Ovary (tissue), 10 donors: ENCODE data around the gene GDPD4. TPM values are rescaled to one million over a fixed set of nuclear protein-coding genes. Genes with fewer than 3 reads are reported as not detected.

Experiments used
- DNase-seq, 5 donors: peaks; one replicate each; pipeline ENCODE4 v3.0.0-alpha.2; 2019 to 2020
- H3K27ac ChIP-seq, 2 donors: fragments of 200-600 bp; one replicate each; pipeline versions ENCODE4 v1.5.1 to v1.8.0; 2019 to 2022
- H3K27me3 ChIP-seq: fragments of 200-600 bp; one replicate; pipeline ENCODE4 v1.8.0; 2022
- H3K36me3 ChIP-seq: fragments of 200-600 bp; sonication (generic); one replicate; pipeline ENCODE4 v1.5.1; 2019
- H3K4me1 ChIP-seq: one replicate; pipeline ENCODE4 v1.8.1; 2013; ENCODE audit warnings: mild to moderate bottlenecking, moderate library complexity; ENCODE audit not compliant: insufficient read depth
- H3K4me3 ChIP-seq: fragments of 200-600 bp; sonication (generic); one replicate; pipeline ENCODE4 v1.5.1; 2017
- H3K9me3 ChIP-seq, 2 donors: fragments of 200-600 bp in 1 of 2; sonication (generic) in 1 of 2; one replicate each; pipeline versions ENCODE4 v1.5.1 to v1.8.1; 2013 to 2019; ENCODE audit warnings: mild to moderate bottlenecking in 1 of 2, moderate library complexity in 1 of 2
- CTCF ChIP-seq, 3 donors: fragments of 450-650 bp in 2 of 3; fragments of 200-600 bp in 1 of 3; IDR thresholded peaks; one replicate each; pipeline versions ENCODE4 v1.5.1 to v1.8.0; 2016 to 2022; ENCODE audit warnings: antibody characterized with exemption in 3 of 3, mild to moderate bottlenecking in 1 of 3
- EP300 ChIP-seq: sonication (generic); formaldehyde crosslinking; IDR thresholded peaks from one replicate; pipeline ENCODE4 v1.6.1; 2017; ENCODE audit warnings: antibody characterized with exemption
- POLR2A ChIP-seq: fragments of 450-650 bp; IDR thresholded peaks from one replicate; pipeline ENCODE4 v1.6.1; 2017; ENCODE audit warnings: antibody characterized with exemption, mild to moderate bottlenecking, moderate library complexity
- WGBS, 3 donors: extraction: QIAGEN DNeasy Blood & Tissue Kit in 1 of 3; methylation state at CpG; one replicate each; pipeline versions ENCODE4 v1.1.5 to v1.1.7; 2013 to 2017; 5-methylcytosine and 5-hydroxymethylcytosine counted together
- intact Hi-C, 4 donors: fragments of 100-400 bp; cut with DNase I; formaldehyde crosslinking; loops; one replicate each; pipeline versions ENCODE4 v1.11.0 to v1.15.1; 2022 to 2023
- long read RNA-seq, 3 donors: library from polyadenylated mRNA in 2 of 3; unstranded in 2 of 3; transcript quantifications; one replicate each; pipeline ENCODE4 v2.0.0 and lab custom pipeline, GENCODE V29; 2021 to 2026
- polyA plus RNA-seq, 2 donors: library from polyadenylated mRNA; stranded (reverse); fragments of 200-250 nt in 1 of 2; fragments of 350-450 nt in 1 of 2; fragmentation: Illumina TruSeq in 1 of 2; extraction: RNeasy Lipid Tissue Mini Kit (QIAGEN cat#74804) in 1 of 2; gene quantifications; one replicate each; pipeline ENCODE4 v1.2.3, GENCODE V29; 2013 to 2014
- total RNA-seq, 7 donors: library from RNA; depleted of rRNA in 2 of 7; stranded (reverse); fragments of >200 nt in 2 of 7; fragmentation: NEBNext Ultra II Directional in 3 of 7; extraction: Animal tissue kit (Norgen Biotek cat#: 25700) in 3 of 7; gene quantifications; one replicate each; pipeline versions ENCODE4 v1.1.0 to v1.2.4, GENCODE V29; 2016 to 2023
- donor health status: DM: no; HTN: no; CAD: no; lungs with moderate emphysema.
- donor health status: DM: no; HTN: no; CAD: no.
- donor health status: Bipolar disorder and iron deficiency.
- donor health status: DM: yes; HTN: yes; CAD: no.
- donor health status: DM: no; HTN: no; CAD: no.
- donor health status: DM: yes; HTN: yes; CAD: no.

The GDPD4 gene
- not detected for total RNA-seq
- polyA plus RNA-seq, result under 1 TPM in 1 of 2 donors, not detected in 1; 0.32 TPM
- long read RNA-seq, donor 1, result 0 reads
- long read RNA-seq, donor 2, partial matches to known transcripts, result 0 of 2 reads
- long read RNA-seq, donor 2, other reads (novel, unspliced or antisense), result 0 of 2 reads
- long read RNA-seq, donor 3, result 0 reads

GRCh38 chr11:77301510-77301909, at the start of gene GDPD4:
GDPD4 (minus strand) TSS chr11:77301686; CDS start chr11:77285137, 16,549 bp downstream.
- Histone ChIP-seq H3K4me3 (no peak within 1 kb of the TSS), H3K36me3 (no peaks in the 10 kb centered on the region), H3K9me3 (no peaks in the 10 kb centered on the region), H3K27ac (no peak within 1 kb of the TSS), H3K27me3 (no peaks in the 10 kb centered on the region), H3K4me1 (no peaks in the 10 kb centered on the region)
- TF ChIP-seq POLR2A (no peak), CTCF (IDR thresholded peaks at IDR 0.05) (no peak), EP300 (no peak)
- intact Hi-C loops, result no loop called here
- DNase-seq, result no peak
- WGBS, 3 donors, result 86 to 90% (median 86%) methylated on average over 15 of the region's 15 CpGs

- Histone ChIP-seq H3K9me3 (no peaks in the 10 kb centered on the region), H3K4me1 (no peaks in the 10 kb centered on the region), H3K27me3 (no peaks in the 10 kb centered on the region), H3K4me3 (no peak overlapping the region), H3K27ac (no peak overlapping the region), H3K36me3 (no peaks in the 10 kb centered on the region)
- no peak for DNase-seq
- intact Hi-C loops, result no loop called here
- WGBS, 3 donors, result 71 to 82% (median 77%) methylated on average over 2 of the region's 2 CpGs
- TF ChIP-seq EP300 (no peak), CTCF (IDR thresholded peaks at IDR 0.05) (no peak), POLR2A (no peak)
Measured at GRCh38 chr11:77347948-77348347, 46.5 kb upstream of the GDPD4 start.

GRCh38 chr11:77346906-77347603, 45.6 kb upstream of the GDPD4 start:
- 92 to 95% (median 94%) methylated on average over 2 of the region's 2 CpGs for WGBS, 3 donors
- Histone ChIP-seq H3K4me3 (no peak overlapping the region), H3K27me3 (no peaks in the 10 kb centered on the region), H3K9me3 (no peaks in the 10 kb centered on the region), H3K36me3 (no peaks in the 10 kb centered on the region), H3K4me1 (no peaks in the 10 kb centered on the region), H3K27ac (no peak overlapping the region)
- TF ChIP-seq POLR2A (no peak), CTCF (IDR thresholded peaks at IDR 0.05) (no peak), EP300 (no peak)
- intact Hi-C loops, result no loop called here
- DNase-seq, result no peak

- 66 to 71% (median 68%) methylated on average over 3 of the region's 3 CpGs for WGBS, 3 donors
- Histone ChIP-seq H3K4me1 (no peaks in the 10 kb centered on the region), H3K4me3 (no peak overlapping the region), H3K36me3 (no peaks in the 10 kb centered on the region), H3K27ac (no peak overlapping the region), H3K9me3 (no peaks in the 10 kb centered on the region), H3K27me3 (no peaks in the 10 kb centered on the region)
- no peak for DNase-seq
- intact Hi-C loops, result no loop called here
- TF ChIP-seq CTCF (IDR thresholded peaks at IDR 0.05), result no peak
- TF ChIP-seq POLR2A, result no peak
- TF ChIP-seq EP300, result no peak
Measured at GRCh38 chr11:77345621-77346020, 44.1 kb upstream of the GDPD4 start.
